ENCODE measurements around the gene ATRAID. TPM values are rescaled to one million over a fixed set of nuclear protein-coding genes. Genes with fewer than 3 reads are reported as not detected.
"Not testable (repeated sequence)": the region's sequence is repeated elsewhere in the genome, so short reads cannot be mapped to it uniquely, and the experiment has no call there.

ATRAID gene
- total RNA-seq, 1 donor from 2014 or later: 112 TPM

- DNase-seq (ENCODE audit: low spot score in 2 of 2, unreplicated experiment in 2 of 2): no peak
- H3K4me1 Mint-ChIP-seq: no peaks in the 10 kb centered on the region
- no peak for TF ChIP-seq CTCF (IDR thresholded peaks at IDR 0.05; ENCODE audit: unreplicated experiment)
- no peak overlapping the region for H3K27ac Mint-ChIP-seq
- H3K27me3 Mint-ChIP-seq (ENCODE audit: low read depth): peaks cover 26% of the 10 kb centered on the region
- no peak overlapping the region for H3K4me3 Mint-ChIP-seq
- no peaks in the 10 kb centered on the region for H3K36me3 Mint-ChIP-seq
- no peaks in the 10 kb centered on the region for H3K9me3 Mint-ChIP-seq
Measured at GRCh38 chr2:27171351-27171848, 40.4 kb upstream of the ATRAID start.

GRCh38 chr2:27174638-27175037 is 37.2 kb upstream of the ATRAID start:
- no peaks in the 10 kb centered on the region for H3K4me1 Mint-ChIP-seq
- H3K36me3 Mint-ChIP-seq: no peaks in the 10 kb centered on the region
- DNase-seq (ENCODE audit: low spot score in 2 of 2, unreplicated experiment in 2 of 2): no peak
- no peak overlapping the region for H3K4me3 Mint-ChIP-seq
- TF ChIP-seq CTCF (IDR thresholded peaks at IDR 0.05; ENCODE audit: unreplicated experiment): no peak
- H3K27ac Mint-ChIP-seq: no peak overlapping the region
- peaks cover 40% of the 10 kb centered on the region for H3K27me3 Mint-ChIP-seq (ENCODE audit: low read depth)
- no peaks in the 10 kb centered on the region for H3K9me3 Mint-ChIP-seq

GRCh38 chr2:27175330-27175729 is 36.5 kb upstream of the ATRAID start:
- Mint-ChIP-seq H3K4me3 (no peak overlapping the region), H3K4me1 (no peaks in the 10 kb centered on the region), H3K36me3 (no peaks in the 10 kb centered on the region), H3K27ac (no peak overlapping the region), H3K27me3 (ENCODE audit: low read depth) (peaks cover 39% of the 10 kb centered on the region), H3K9me3 (no peaks in the 10 kb centered on the region)
- no peak for DNase-seq (ENCODE audit: low spot score in 2 of 2, unreplicated experiment in 2 of 2)
- no peak for TF ChIP-seq CTCF (IDR thresholded peaks at IDR 0.05; ENCODE audit: unreplicated experiment)

- H3K36me3 Mint-ChIP-seq; H3K9me3 Mint-ChIP-seq; DNase-seq (ENCODE audit: low spot score in 2 of 2, unreplicated experiment in 2 of 2); H3K4me1 Mint-ChIP-seq; H3K4me3 Mint-ChIP-seq; H3K27ac Mint-ChIP-seq: not testable (repeated sequence)
- H3K27me3 Mint-ChIP-seq (ENCODE audit: low read depth): peaks cover 35% of the 10 kb centered on the region
Measured at GRCh38 chr2:27175781-27176180, 36.1 kb upstream of the ATRAID start.

GRCh38 chr2:27177441-27178351 is 34.1 kb upstream of the ATRAID start:
- Mint-ChIP-seq H3K27ac (no peak overlapping the region), H3K9me3 (no peaks in the 10 kb centered on the region), H3K36me3 (no peaks in the 10 kb centered on the region), H3K4me1 (no peaks in the 10 kb centered on the region), H3K4me3 (no peak overlapping the region), H3K27me3 (ENCODE audit: low read depth) (peaks cover 30% of the 10 kb centered on the region)
- TF ChIP-seq CTCF (IDR thresholded peaks at IDR 0.05; ENCODE audit: unreplicated experiment): no peak
- no peak for DNase-seq (ENCODE audit: low spot score in 2 of 2, unreplicated experiment in 2 of 2)

- H3K36me3 Mint-ChIP-seq: no peaks in the 10 kb centered on the region
- H3K27ac Mint-ChIP-seq: no peak overlapping the region
- no peaks in the 10 kb centered on the region for H3K4me1 Mint-ChIP-seq
- TF ChIP-seq CTCF (IDR thresholded peaks at IDR 0.05; ENCODE audit: unreplicated experiment): no peak
- H3K4me3 Mint-ChIP-seq: no peak overlapping the region
- DNase-seq (ENCODE audit: low spot score in 2 of 2, unreplicated experiment in 2 of 2): no peak
- peaks cover under 1% of the 10 kb centered on the region for H3K9me3 Mint-ChIP-seq
- H3K27me3 Mint-ChIP-seq (ENCODE audit: low read depth): peaks cover 30% of the 10 kb centered on the region
Measured at GRCh38 chr2:27178469-27178868, 33.4 kb upstream of the ATRAID start.
